CD4-positive, alpha-beta T cell treated with Interleukin-2 at 100 ng/mL for 4 hours (primary cell): ENCODE data around the gene UBXN11.

Experiments
- DNase-seq: peaks from one replicate; pipeline ENCODE4 v3.0.0-alpha.2; 2020; ENCODE audit warnings: low spot score

The UBXN11 gene

GRCh38 chr1:26306290-26307229 lies at the start of gene UBXN11:
Gene UBXN11, minus strand, starts transcription at chr1:26306636. Its CDS starts 3,753 bp downstream, at chr1:26302883.
- peak; percentile 96 for DNase-seq

- no peak for DNase-seq
Observed at GRCh38 chr1:26356106-26356505, 49.7 kb upstream of the UBXN11 start.

- no peak for DNase-seq
Observed at GRCh38 chr1:26354972-26355371, 48.5 kb upstream of the UBXN11 start.

GRCh38 chr1:26353976-26354820 lies 47.8 kb upstream of the UBXN11 start, which contains the start of gene CRYBG2:
Gene CRYBG2, minus strand, starts transcription at chr1:26354130. Its CDS starts 7,473 bp downstream, at chr1:26346657.
- DNase-seq = no peak

GRCh38 chr1:26353210-26353859 lies 46.9 kb upstream of the UBXN11 start:
- no peak for DNase-seq

GRCh38 chr1:26352338-26352679 lies 45.9 kb upstream of the UBXN11 start:
- DNase-seq = no peak

GRCh38 chr1:26351590-26352337 lies 45.3 kb upstream of the UBXN11 start:
- DNase-seq = no peak

- DNase-seq = no peak
Observed at GRCh38 chr1:26350701-26351589, 44.5 kb upstream of the UBXN11 start.

GRCh38 chr1:26350343-26350700 lies 43.9 kb upstream of the UBXN11 start:
- no peak for DNase-seq

- DNase-seq = no peak
Observed at GRCh38 chr1:26349877-26350244, 43.4 kb upstream of the UBXN11 start.

GRCh38 chr1:26349188-26349876 lies 42.9 kb upstream of the UBXN11 start:
- DNase-seq = no peak

GRCh38 chr1:26346274-26347033 lies 40.0 kb upstream of the UBXN11 start:
- no peak for DNase-seq

GRCh38 chr1:26345718-26346117 lies 39.3 kb upstream of the UBXN11 start:
- DNase-seq = no peak

GRCh38 chr1:26344147-26344920 lies 37.9 kb upstream of the UBXN11 start:
- no peak for DNase-seq

GRCh38 chr1:26340047-26340481 lies 33.6 kb upstream of the UBXN11 start:
- no peak for DNase-seq

GRCh38 chr1:26338670-26339069 lies 32.2 kb upstream of the UBXN11 start:
- DNase-seq = no peak

GRCh38 chr1:26337625-26338024 lies 31.2 kb upstream of the UBXN11 start:
- DNase-seq = no peak

- no peak for DNase-seq
Observed at GRCh38 chr1:26337206-26337535, 30.7 kb upstream of the UBXN11 start.
